CD1c-positive myeloid dendritic cell (primary cell): Measurements from ENCODE around the gene TMEM54.

Source experiments
- DNase-seq: peaks from one replicate; pipeline ENCODE4 v3.0.0-alpha.2; 2016; ENCODE audit errors: extremely low spot score

The TMEM54 gene

GRCh38 chr1:32864375-32865019 lies 36.7 kb downstream of the TMEM54 start:
- no peak for DNase-seq

- no peak for DNase-seq
Observed at GRCh38 chr1:32863881-32864245, 37.3 kb downstream of the TMEM54 start.

- DNase-seq, result no peak
Observed at GRCh38 chr1:32863218-32863880, 37.8 kb downstream of the TMEM54 start.

- no peak for DNase-seq
Observed at GRCh38 chr1:32861904-32862695, 39.1 kb downstream of the TMEM54 start.

- no peak for DNase-seq
Observed at GRCh38 chr1:32860566-32860965, 40.6 kb downstream of the TMEM54 start.

- DNase-seq, result no peak
Observed at GRCh38 chr1:32859915-32860314, 41.3 kb downstream of the TMEM54 start.

- no peak for DNase-seq
Observed at GRCh38 chr1:32858791-32859190, 42.4 kb downstream of the TMEM54 start.

- DNase-seq, result no peak
Observed at GRCh38 chr1:32858136-32858535, 43.1 kb downstream of the TMEM54 start.

GRCh38 chr1:32855861-32856617 lies 45.1 kb downstream of the TMEM54 start:
- DNase-seq, result no peak

- DNase-seq, result no peak
Observed at GRCh38 chr1:32848354-32849063, 52.7 kb downstream of the TMEM54 start.
